Keratinocyte (primary cell): ENCODE results near the gene OR2V2. TPM values are rescaled to one million over a fixed set of nuclear protein-coding genes. Genes with fewer than 3 reads are reported as not detected.

Experiments
- DNase-seq: peaks from one replicate; pipeline ENCODE4 v3.0.0-alpha.2; 2011; ENCODE audit warnings: low read depth, missing footprints, low spot score
- FAIRE-seq: peaks from 2 replicates; lab custom pipeline; 2011; peaks lifted over from hg19 to GRCh38; lab: Jason Lieb, UNC
- H2AFZ ChIP-seq: 2 replicates; pipeline ENCODE4 v1.6.0; 2012; ENCODE audit warnings: low read length, control low read depth, inconsistent platforms; ENCODE audit not compliant: control insufficient read depth
- H3K27ac ChIP-seq: 2 replicates; pipeline ENCODE4 v1.5.1; 2011; ENCODE audit warnings: low read length; ENCODE audit not compliant: control insufficient read depth, insufficient read depth
- H3K27me3 ChIP-seq: 3 replicates; pipeline ENCODE4 v1.6.0; 2011; ENCODE audit warnings: low read length; ENCODE audit not compliant: control insufficient read depth, insufficient read depth; ENCODE audit errors: extremely low read depth
- H3K36me3 ChIP-seq, 2 experiments: 2 replicates in 1 of 2; 3 replicates in 1 of 2; pipeline ENCODE4 v1.5.1; 2011; ENCODE audit warnings: low read length in 2 of 2, mild to moderate bottlenecking in 1 of 2; ENCODE audit not compliant: control insufficient read depth in 2 of 2, insufficient read depth in 2 of 2; ENCODE audit errors: extremely low read depth in 1 of 2
- H3K4me1 ChIP-seq: 3 replicates; pipeline ENCODE4 v1.5.1; 2011; ENCODE audit warnings: low read length; ENCODE audit not compliant: control insufficient read depth, insufficient read depth; ENCODE audit errors: extremely low read depth
- H3K4me2 ChIP-seq: 3 replicates; pipeline ENCODE4 v1.6.0; 2011; ENCODE audit warnings: low read depth, low read length; ENCODE audit not compliant: control insufficient read depth, insufficient read depth; ENCODE audit errors: extremely low read depth
- H3K4me3 ChIP-seq, 3 experiments: fragments of 200-600 bp in 1 of 3; sonication (generic) in 1 of 3; 2 replicates in 2 of 3; 3 replicates in 1 of 3; pipeline ENCODE4 v1.5.1; 2011 to 2016; ENCODE audit warnings: low read length in 3 of 3, mild to moderate bottlenecking in 3 of 3, control low read depth in 2 of 3, inconsistent platforms in 1 of 3, low read depth in 1 of 3, mixed read lengths in 1 of 3, mixed run types in 1 of 3, moderate library complexity in 1 of 3; ENCODE audit not compliant: control insufficient read depth in 2 of 3, insufficient read depth in 2 of 3; ENCODE audit errors: extremely low read depth in 1 of 3
- H3K79me2 ChIP-seq: 2 replicates; pipeline ENCODE4 v1.6.0; 2012; ENCODE audit warnings: low read length; ENCODE audit not compliant: control insufficient read depth, insufficient read depth
- H3K9ac ChIP-seq: 3 replicates; pipeline ENCODE4 v1.6.0; 2011; ENCODE audit warnings: low read length; ENCODE audit not compliant: control insufficient read depth, insufficient read depth; ENCODE audit errors: extremely low read depth
- H3K9me1 ChIP-seq: 3 replicates; pipeline ENCODE4 v1.6.0; 2011; ENCODE audit warnings: low read length; ENCODE audit not compliant: control insufficient read depth, insufficient read depth; ENCODE audit errors: extremely low read depth
- H3K9me3 ChIP-seq: 2 replicates; pipeline ENCODE4 v1.5.1; 2012; ENCODE audit warnings: low read depth, low read length; ENCODE audit not compliant: control insufficient read depth
- H4K20me1 ChIP-seq: 3 replicates; pipeline ENCODE4 v1.6.0; 2011; ENCODE audit warnings: low read length; ENCODE audit not compliant: control insufficient read depth, insufficient read depth; ENCODE audit errors: extremely low read depth
- EZH2 ChIP-seq: IDR thresholded peaks from one replicate; pipeline ENCODE4 v1.6.1; 2012; ENCODE audit warnings: inconsistent platforms, mild to moderate bottlenecking, low read length, moderate library complexity
- dilution Hi-C: fragments of 300-500 bp; cut with MboI; formaldehyde crosslinking; loops from one replicate; pipeline ENCODE4 v1.7.0; 2020; ENCODE audit warnings: low sequenced_read_pairs; ENCODE audit not compliant: extremely low pct_ligation_motif_present
- polyA plus RNA-seq, 5 experiments: library from polyadenylated mRNA; depleted of rRNA in 3 of 5; stranded (reverse) in 3 of 5; stranded (forward) in 1 of 5; unstranded in 1 of 5; fragments of >200 nt; gene quantifications; 1 replicate in 1 of 5; 2 replicates in 3 of 5; 3 replicates in 1 of 5; pipeline versions ENCODE4 v1.2.1 to v1.2.3, GENCODE V29; 2011 to 2012; ENCODE audit warnings: missing spikeins in 2 of 5, low read depth in 1 of 5, low replicate concordance in 1 of 5
- TF ChIP-seq, protein P1 (sequence below), 3 experiments: IDR thresholded peaks in 1 of 3; conservative IDR thresholded peaks in 1 of 3; optimal IDR thresholded peaks in 1 of 3; 2 replicates in 2 of 3; 3 replicates in 1 of 3; pipeline versions ENCODE3 to v1.5.1; 2011; ENCODE audit warnings: low read length in 3 of 3, mild to moderate bottlenecking in 3 of 3, moderate library complexity in 2 of 3, control low read depth in 1 of 3, inconsistent platforms in 1 of 3; ENCODE audit not compliant: insufficient read depth in 2 of 3; ENCODE audit errors: extremely low read depth in 1 of 3

The OR2V2 gene
- polyA plus RNA-seq, 1 donor (not counting 4 experiments of a cell fraction or from before 2014, with no cell fraction given): not detected

GRCh38 chr5:181114844-181115778 is 32.3 kb upstream of the OR2V2 start:
- Histone ChIP-seq H3K36me3 (no peaks in the 10 kb centered on the region), H3K9me3 (no peaks in the 10 kb centered on the region), H2AFZ (peak overlapping the region; percentile 94), H4K20me1 (no peaks in the 10 kb centered on the region), H3K4me3 (peak overlapping the region; percentile 11 to 63 (median 63)), H3K4me1 (peaks cover 18% of the 10 kb centered on the region), H3K4me2 (peak overlapping the region; percentile 90), H3K9me1 (no peaks in the 10 kb centered on the region), H3K27me3 (peaks cover 14% of the 10 kb centered on the region), H3K9ac (peak overlapping the region; percentile 18), H3K79me2 (no peaks in the 10 kb centered on the region), H3K27ac (peak overlapping the region; percentile 6)
- dilution Hi-C loops: no loop called here
- FAIRE-seq: peak; percentile 90
- no peak for DNase-seq
- no peak for TF ChIP-seq EZH2
- TF ChIP-seq, protein P1, sequence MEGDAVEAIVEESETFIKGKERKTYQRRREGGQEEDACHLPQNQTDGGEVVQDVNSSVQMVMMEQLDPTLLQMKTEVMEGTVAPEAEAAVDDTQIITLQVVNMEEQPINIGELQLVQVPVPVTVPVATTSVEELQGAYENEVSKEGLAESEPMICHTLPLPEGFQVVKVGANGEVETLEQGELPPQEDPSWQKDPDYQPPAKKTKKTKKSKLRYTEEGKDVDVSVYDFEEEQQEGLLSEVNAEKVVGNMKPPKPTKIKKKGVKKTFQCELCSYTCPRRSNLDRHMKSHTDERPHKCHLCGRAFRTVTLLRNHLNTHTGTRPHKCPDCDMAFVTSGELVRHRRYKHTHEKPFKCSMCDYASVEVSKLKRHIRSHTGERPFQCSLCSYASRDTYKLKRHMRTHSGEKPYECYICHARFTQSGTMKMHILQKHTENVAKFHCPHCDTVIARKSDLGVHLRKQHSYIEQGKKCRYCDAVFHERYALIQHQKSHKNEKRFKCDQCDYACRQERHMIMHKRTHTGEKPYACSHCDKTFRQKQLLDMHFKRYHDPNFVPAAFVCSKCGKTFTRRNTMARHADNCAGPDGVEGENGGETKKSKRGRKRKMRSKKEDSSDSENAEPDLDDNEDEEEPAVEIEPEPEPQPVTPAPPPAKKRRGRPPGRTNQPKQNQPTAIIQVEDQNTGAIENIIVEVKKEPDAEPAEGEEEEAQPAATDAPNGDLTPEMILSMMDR (optimal IDR thresholded peaks at IDR 0.05 in 1 of 3, IDR thresholded peaks at IDR 0.05 in 1 of 3, conservative IDR thresholded peaks at IDR 0.05 in 1 of 3; ENCODE audit: extremely low read depth in 1 of 3, insufficient read depth in 2 of 3, low read length in 3 of 3): no peak

- H2AFZ ChIP-seq: no peak overlapping the region
- dilution Hi-C loops: no loop called here
These were observed 29.0 kb upstream of the OR2V2 start for GRCh38 chr5:181118369-181118768.

More at GRCh38 chr5:181118369-181118768, 29.0 kb upstream of the OR2V2 start:
- peaks cover 9% of the 10 kb centered on the region for H3K27me3 ChIP-seq
- no peak overlapping the region for H3K27ac ChIP-seq
- H3K4me2 ChIP-seq: no peak overlapping the region
- H3K9me1 ChIP-seq: no peaks in the 10 kb centered on the region
- FAIRE-seq (no peak), DNase-seq (no peak)
- H3K36me3 ChIP-seq: no peaks in the 10 kb centered on the region
- H3K4me1 ChIP-seq: peaks cover 28% of the 10 kb centered on the region
- no peak overlapping the region for H3K9ac ChIP-seq
- H4K20me1 ChIP-seq: no peaks in the 10 kb centered on the region
- no peak overlapping the region for H3K4me3 ChIP-seq
- TF ChIP-seq, protein P1 (optimal IDR thresholded peaks at IDR 0.05 in 1 of 3, IDR thresholded peaks at IDR 0.05 in 1 of 3, conservative IDR thresholded peaks at IDR 0.05 in 1 of 3; ENCODE audit: extremely low read depth in 1 of 3, insufficient read depth in 2 of 3, low read length in 3 of 3): no peak
- TF ChIP-seq EZH2: no peak
- H3K79me2 ChIP-seq: no peaks in the 10 kb centered on the region
- H3K9me3 ChIP-seq: no peaks in the 10 kb centered on the region
